ENCODE measurements around the gene PHACTR1.

PHACTR1 gene

DNA sequence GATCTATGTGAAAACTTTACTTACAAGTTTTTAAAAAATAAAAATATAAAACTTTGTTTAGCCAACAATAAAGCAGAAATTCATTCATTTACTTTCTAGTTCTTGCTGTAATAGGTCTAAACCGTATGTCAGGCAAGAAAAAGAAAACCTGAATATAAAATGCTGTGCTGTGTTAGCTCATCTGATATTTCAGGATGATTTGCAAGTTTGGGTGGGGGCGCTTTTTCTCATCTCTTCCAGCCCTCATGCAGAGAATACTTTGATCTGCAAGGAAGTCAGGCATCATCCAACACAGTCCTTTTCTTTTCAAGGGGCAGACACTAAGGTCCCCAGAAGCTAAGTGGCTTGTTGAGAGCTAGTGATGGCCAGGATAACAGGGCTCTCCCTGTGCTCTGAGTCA is 458.5 kb downstream of the PHACTR1 start:
- ChIA-PET POLR2A (no interaction called here), CTCF (no interaction called here)
- TF ChIP-seq FOXK2 (IDR thresholded peaks at IDR 0.05) (no peak), ARNT (IDR thresholded peaks at IDR 0.05) (no peak), ZNF384 (IDR thresholded peaks at IDR 0.05) (no peak), SP1 (IDR thresholded peaks at IDR 0.05) (no peak)
- DNase-seq (ENCODE audit: extremely low spot score) = no peak

DNA sequence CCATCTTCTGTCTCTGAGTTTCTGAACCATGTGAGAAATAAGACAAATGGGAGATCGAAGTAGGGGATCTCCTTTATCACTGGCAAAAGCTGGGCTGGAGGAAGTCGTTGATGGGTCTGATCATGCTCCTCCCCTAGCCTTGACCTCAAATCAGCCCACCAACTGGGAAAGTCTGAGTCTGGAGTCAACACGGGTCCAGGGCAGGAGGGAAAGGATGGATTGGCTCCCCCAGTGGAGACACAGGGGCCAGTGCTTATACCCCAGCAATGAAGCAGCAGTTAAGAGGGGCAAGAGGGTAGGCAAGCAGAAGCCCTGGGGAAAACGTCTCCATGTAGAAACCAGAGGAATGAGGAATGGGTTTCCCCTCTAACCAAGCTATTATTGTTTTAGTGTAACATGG is 459.2 kb downstream of the PHACTR1 start:
- CTCF ChIA-PET = no interaction called here
- DNase-seq (ENCODE audit: extremely low spot score) = no peak
- TF ChIP-seq ARNT (IDR thresholded peaks at IDR 0.05) (no peak), ZNF384 (IDR thresholded peaks at IDR 0.05) (no peak), L3MBTL2 (conservative IDR thresholded peaks at IDR 0.05) (no peak), FOXM1 (IDR thresholded peaks at IDR 0.05; ENCODE audit: borderline replicate concordance) (no peak), HDGF (IDR thresholded peaks at IDR 0.05; ENCODE audit: borderline replicate concordance) (no peak), TARDBP (IDR thresholded peaks at IDR 0.05) (no peak), SUZ12 (IDR thresholded peaks at IDR 0.05) (no peak), FOXA1 (IDR thresholded peaks at IDR 0.05) (no peak), ELF4 (IDR thresholded peaks at IDR 0.05) (no peak)
- POLR2A ChIA-PET = no interaction called here

DNA sequence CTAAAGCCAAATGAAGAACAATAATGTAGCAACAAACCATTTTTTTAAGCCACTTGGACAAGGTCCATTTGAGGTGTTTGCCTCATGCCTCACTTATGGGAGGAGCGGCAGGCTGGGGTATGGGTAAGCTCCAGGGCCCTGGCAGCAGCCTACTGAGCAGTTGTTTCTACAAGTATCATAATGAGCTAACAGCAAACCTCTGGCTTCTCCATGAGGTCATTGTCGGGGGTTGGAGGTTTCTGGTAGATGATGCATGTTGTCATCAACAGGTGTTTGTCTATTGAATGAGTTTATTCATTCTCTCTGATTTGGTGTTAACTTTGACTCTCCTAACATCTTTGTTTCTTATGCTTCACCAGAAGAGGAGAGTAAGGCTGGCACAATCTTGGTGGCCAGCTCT is 461.1 kb downstream of the PHACTR1 start:
- ChIA-PET CTCF (no interaction called here), POLR2A (no interaction called here)
- no peak for DNase-seq (ENCODE audit: extremely low spot score)
- TF ChIP-seq TARDBP (IDR thresholded peaks at IDR 0.05) (no peak), ZNF384 (IDR thresholded peaks at IDR 0.05) (no peak), FOXK2 (IDR thresholded peaks at IDR 0.05) (no peak), BHLHE40 (IDR thresholded peaks at IDR 0.05; ENCODE audit: borderline replicate concordance) (no peak), HDGF (IDR thresholded peaks at IDR 0.05; ENCODE audit: borderline replicate concordance) (no peak)

DNA sequence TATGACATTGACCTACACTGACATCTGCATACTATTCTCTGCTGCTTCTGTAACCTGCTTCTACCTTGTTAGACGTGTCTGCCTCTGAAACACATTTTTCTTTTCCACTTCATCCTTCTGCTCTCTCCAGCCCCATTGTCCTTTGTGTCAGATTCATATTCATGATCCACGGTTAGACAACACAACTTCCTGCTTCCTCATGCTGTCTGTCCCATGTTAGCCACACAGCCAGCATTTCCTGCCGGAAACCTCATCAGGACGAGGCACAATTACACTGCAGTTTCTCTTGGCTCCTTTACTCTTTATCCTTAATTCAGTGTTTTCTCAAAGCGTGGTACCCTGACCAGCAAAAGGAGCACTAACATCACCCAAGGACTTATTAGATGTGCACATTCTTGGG is 461.5 kb downstream of the PHACTR1 start:
- DNase-seq (ENCODE audit: extremely low spot score) = no peak
- CTCF ChIA-PET = no interaction called here
- TF ChIP-seq HDGF (IDR thresholded peaks at IDR 0.05; ENCODE audit: borderline replicate concordance) (no peak), TARDBP (IDR thresholded peaks at IDR 0.05) (no peak), SUZ12 (IDR thresholded peaks at IDR 0.05) (no peak), ZNF384 (IDR thresholded peaks at IDR 0.05) (no peak), FOXA1 (IDR thresholded peaks at IDR 0.05) (no peak), ARNT (IDR thresholded peaks at IDR 0.05) (no peak), SP1 (IDR thresholded peaks at IDR 0.05) (no peak)
- TF ChIP-seq, protein P1, sequence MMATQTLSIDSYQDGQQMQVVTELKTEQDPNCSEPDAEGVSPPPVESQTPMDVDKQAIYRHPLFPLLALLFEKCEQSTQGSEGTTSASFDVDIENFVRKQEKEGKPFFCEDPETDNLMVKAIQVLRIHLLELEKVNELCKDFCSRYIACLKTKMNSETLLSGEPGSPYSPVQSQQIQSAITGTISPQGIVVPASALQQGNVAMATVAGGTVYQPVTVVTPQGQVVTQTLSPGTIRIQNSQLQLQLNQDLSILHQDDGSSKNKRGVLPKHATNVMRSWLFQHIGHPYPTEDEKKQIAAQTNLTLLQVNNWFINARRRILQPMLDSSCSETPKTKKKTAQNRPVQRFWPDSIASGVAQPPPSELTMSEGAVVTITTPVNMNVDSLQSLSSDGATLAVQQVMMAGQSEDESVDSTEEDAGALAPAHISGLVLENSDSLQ (IDR thresholded peaks at IDR 0.05) = no peak
- POLR2A ChIA-PET = no interaction called here

DNA sequence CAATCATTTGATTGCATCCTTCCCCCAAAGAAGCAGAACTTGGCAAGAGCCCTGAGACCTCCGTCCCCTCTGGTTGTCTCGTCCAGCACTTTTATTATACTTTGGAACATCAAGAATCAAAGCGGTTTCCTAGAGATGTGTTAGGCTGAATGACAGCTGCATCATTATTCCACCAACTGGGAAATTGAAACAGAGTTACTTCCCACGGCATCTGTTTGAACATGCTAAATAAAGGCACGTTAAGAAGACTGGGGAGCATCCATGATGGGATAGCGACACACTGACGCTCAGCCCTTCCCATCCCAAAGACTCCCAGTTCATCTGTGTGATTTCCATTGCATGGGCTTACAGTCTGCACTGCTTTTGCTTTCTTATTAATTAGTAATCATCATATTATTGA is 464.0 kb downstream of the PHACTR1 start:
- POLR2A ChIA-PET = no interaction called here
- CTCF ChIA-PET = no interaction called here
- no peak for DNase-seq (ENCODE audit: extremely low spot score)
- no peak for TF ChIP-seq L3MBTL2 (conservative IDR thresholded peaks at IDR 0.05)
- TF ChIP-seq SUZ12 (IDR thresholded peaks at IDR 0.05) = no peak
- TF ChIP-seq NFRKB (IDR thresholded peaks at IDR 0.05) = no peak
- TF ChIP-seq ZNF384 (IDR thresholded peaks at IDR 0.05) = no peak
- TF ChIP-seq ELF4 (IDR thresholded peaks at IDR 0.05) = no peak
- TF ChIP-seq FOXK2 (IDR thresholded peaks at IDR 0.05) = no peak
- TF ChIP-seq HDGF (IDR thresholded peaks at IDR 0.05; ENCODE audit: borderline replicate concordance) = no peak
- TF ChIP-seq, protein P1 (IDR thresholded peaks at IDR 0.05) = no peak
- no peak for TF ChIP-seq CTBP1 (IDR thresholded peaks at IDR 0.05; ENCODE audit: borderline replicate concordance)
- no peak for TF ChIP-seq ARNT (IDR thresholded peaks at IDR 0.05)
- TF ChIP-seq BHLHE40 (IDR thresholded peaks at IDR 0.05; ENCODE audit: borderline replicate concordance) = no peak
- TF ChIP-seq FOXA1 (IDR thresholded peaks at IDR 0.05) = no peak
- TF ChIP-seq LEF1 (IDR thresholded peaks at IDR 0.05; ENCODE audit: borderline replicate concordance) = no peak
- no peak for TF ChIP-seq SP1 (IDR thresholded peaks at IDR 0.05)
- no peak for TF ChIP-seq FOXM1 (IDR thresholded peaks at IDR 0.05; ENCODE audit: borderline replicate concordance)
- no peak for TF ChIP-seq TARDBP (IDR thresholded peaks at IDR 0.05)

DNA sequence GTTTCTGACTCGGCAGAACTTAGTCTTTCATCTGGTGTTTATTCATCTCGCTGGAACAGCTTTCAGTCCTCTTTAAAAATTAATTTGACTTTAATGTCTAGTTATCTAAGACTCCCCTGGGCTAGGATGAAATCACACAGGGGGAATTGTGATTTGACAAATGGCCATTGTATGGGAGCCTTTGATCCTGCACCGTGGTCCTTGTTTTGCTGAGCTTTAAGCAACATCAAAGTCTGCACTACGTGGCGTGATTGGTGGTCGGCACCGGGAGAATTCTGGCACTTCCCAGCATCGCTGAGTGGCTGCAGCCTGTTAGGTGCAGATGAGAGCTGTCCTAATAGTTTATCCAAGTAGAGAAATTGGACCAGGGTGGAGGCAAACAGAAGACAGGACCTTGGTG is 464.8 kb downstream of the PHACTR1 start:
- no peak for TF ChIP-seq FOXM1 (IDR thresholded peaks at IDR 0.05; ENCODE audit: borderline replicate concordance)
- TF ChIP-seq ZNF384 (IDR thresholded peaks at IDR 0.05) = no peak
- no peak for TF ChIP-seq FOXK2 (IDR thresholded peaks at IDR 0.05)
- TF ChIP-seq, protein P1 (IDR thresholded peaks at IDR 0.05) = no peak
- no peak for TF ChIP-seq FOXA1 (IDR thresholded peaks at IDR 0.05)
- TF ChIP-seq CTBP1 (IDR thresholded peaks at IDR 0.05; ENCODE audit: borderline replicate concordance) = no peak
- TF ChIP-seq SP1 (IDR thresholded peaks at IDR 0.05) = no peak
- TF ChIP-seq ELF4 (IDR thresholded peaks at IDR 0.05) = no peak
- TF ChIP-seq BHLHE40 (IDR thresholded peaks at IDR 0.05; ENCODE audit: borderline replicate concordance) = no peak
- TF ChIP-seq LEF1 (IDR thresholded peaks at IDR 0.05; ENCODE audit: borderline replicate concordance) = no peak
- no peak for TF ChIP-seq HDGF (IDR thresholded peaks at IDR 0.05; ENCODE audit: borderline replicate concordance)
- no peak for TF ChIP-seq L3MBTL2 (conservative IDR thresholded peaks at IDR 0.05)
- no peak for TF ChIP-seq NFRKB (IDR thresholded peaks at IDR 0.05)
- no peak for TF ChIP-seq ARNT (IDR thresholded peaks at IDR 0.05)
- TF ChIP-seq TARDBP (IDR thresholded peaks at IDR 0.05) = no peak
- no peak for TF ChIP-seq SUZ12 (IDR thresholded peaks at IDR 0.05)
- ChIA-PET CTCF (no interaction called here), POLR2A (no interaction called here)
- DNase-seq (ENCODE audit: extremely low spot score) = no peak

DNA sequence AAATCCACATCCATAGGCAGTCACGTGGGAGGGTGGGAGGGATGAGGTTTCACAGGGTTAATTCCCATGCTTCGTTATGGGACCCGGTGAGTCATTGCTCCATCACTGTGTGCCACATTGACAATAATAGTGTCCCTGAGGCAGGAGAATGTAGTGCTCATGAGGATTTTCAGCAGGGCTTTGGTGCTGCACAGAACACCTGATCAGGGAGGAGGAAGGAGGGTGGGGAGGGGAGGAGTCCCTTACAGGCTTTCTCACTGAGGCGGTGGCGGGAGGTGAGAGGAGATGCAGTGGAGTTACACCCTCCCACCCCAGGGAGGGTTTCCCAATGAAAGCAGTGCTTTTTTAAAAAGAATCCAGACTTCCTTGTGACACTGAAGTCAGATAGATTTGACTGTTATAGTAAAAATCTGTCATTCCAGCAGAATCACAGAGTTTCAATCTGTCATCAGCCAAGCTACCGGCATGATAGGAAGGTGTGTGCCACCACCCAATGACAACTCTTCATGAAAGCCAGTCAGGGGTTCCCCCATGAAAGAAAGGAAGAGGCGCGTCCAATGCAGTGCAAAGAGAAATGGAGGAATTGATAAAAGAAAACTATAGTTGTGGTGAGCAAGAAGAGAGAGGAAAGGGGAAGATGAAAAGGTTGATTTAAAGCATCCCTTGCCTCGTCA is 467.0 kb downstream of the PHACTR1 start:
- ChIA-PET POLR2A (no interaction called here), CTCF (no interaction called here)
- DNase-seq (ENCODE audit: extremely low spot score) = no peak
- TF ChIP-seq FOXK2 (IDR thresholded peaks at IDR 0.05) (no peak), ZNF384 (IDR thresholded peaks at IDR 0.05) (no peak), SP1 (IDR thresholded peaks at IDR 0.05) (no peak), HDGF (IDR thresholded peaks at IDR 0.05; ENCODE audit: borderline replicate concordance) (no peak), L3MBTL2 (conservative IDR thresholded peaks at IDR 0.05) (no peak), FOXA1 (IDR thresholded peaks at IDR 0.05) (no peak)
- TF ChIP-seq, protein P1 (IDR thresholded peaks at IDR 0.05) = no peak
